Endothelial cell of umbilical vein (primary cell): Measurements from ENCODE around the gene MSH3.

Experiments
- EZH2 ChIP-seq: IDR thresholded peaks from 2 replicates; pipeline ENCODE4 v1.6.1; 2012; ENCODE audit warnings: borderline replicate concordance, low read depth, mild to moderate bottlenecking, moderate library complexity, low read length, inconsistent platforms; ENCODE audit not compliant: severe bottlenecking
- FOS ChIP-seq: IDR thresholded peaks from 2 replicates; pipeline ENCODE4 v1.6.1; 2011; ENCODE audit warnings: mild to moderate bottlenecking, low read length, moderate library complexity, borderline replicate concordance; ENCODE audit not compliant: insufficient read depth
- MYC ChIP-seq: IDR thresholded peaks from one replicate; pipeline ENCODE4 v1.6.1; 2011; ENCODE audit warnings: mild to moderate bottlenecking, low read depth, low read length
- POLR2A ChIP-seq: IDR thresholded peaks from 2 replicates; pipeline ENCODE4 v1.6.1; 2012; ENCODE audit warnings: low read depth, mild to moderate bottlenecking, control low read depth, low read length
- POLR2AphosphoS5 ChIP-seq: IDR thresholded peaks from 2 replicates; pipeline ENCODE4 v1.6.1; 2012; ENCODE audit warnings: low read depth, mild to moderate bottlenecking, control low read depth, low read length, moderate library complexity; ENCODE audit not compliant: insufficient read depth
- TF ChIP-seq, protein P1 (sequence below), 2 donors: IDR thresholded peaks; 1 replicate in 1 of 2; 2 replicates in 1 of 2; pipeline ENCODE4 v1.5.1; 2011; ENCODE audit warnings: low read length in 2 of 2, mild to moderate bottlenecking in 2 of 2, moderate library complexity in 2 of 2, control low read depth in 1 of 2, inconsistent platforms in 1 of 2, low read depth in 1 of 2; ENCODE audit not compliant: insufficient read depth in 1 of 2; ENCODE audit errors: extremely low read depth in 1 of 2
- TF ChIP-seq, protein P2 (sequence below): IDR thresholded peaks from 2 replicates; pipeline ENCODE4 v1.6.1; 2011; ENCODE audit not compliant: insufficient read depth, insufficient read length

DNA sequence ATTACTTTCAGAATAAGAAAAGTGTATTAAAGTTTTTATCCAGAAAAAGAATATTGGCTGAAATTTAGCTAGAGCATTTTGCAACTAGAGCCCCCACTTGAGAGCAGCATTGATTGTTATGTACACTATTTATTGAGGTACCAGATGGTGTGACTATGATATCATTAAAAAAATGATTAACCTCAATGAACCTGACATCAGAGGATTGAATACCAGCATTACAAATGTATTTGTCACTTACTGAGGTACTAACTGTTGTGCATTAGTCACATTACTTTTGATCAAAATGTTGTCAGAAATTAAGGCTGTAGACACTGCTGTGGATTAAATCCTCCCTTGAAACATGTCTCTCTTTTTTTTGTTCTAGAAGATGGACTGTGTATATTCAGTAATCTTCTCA is 128.2 kb downstream of the MSH3 start:
- TF ChIP-seq POLR2A, result no peak
- no peak for TF ChIP-seq POLR2AphosphoS5
- TF ChIP-seq, protein P1, sequence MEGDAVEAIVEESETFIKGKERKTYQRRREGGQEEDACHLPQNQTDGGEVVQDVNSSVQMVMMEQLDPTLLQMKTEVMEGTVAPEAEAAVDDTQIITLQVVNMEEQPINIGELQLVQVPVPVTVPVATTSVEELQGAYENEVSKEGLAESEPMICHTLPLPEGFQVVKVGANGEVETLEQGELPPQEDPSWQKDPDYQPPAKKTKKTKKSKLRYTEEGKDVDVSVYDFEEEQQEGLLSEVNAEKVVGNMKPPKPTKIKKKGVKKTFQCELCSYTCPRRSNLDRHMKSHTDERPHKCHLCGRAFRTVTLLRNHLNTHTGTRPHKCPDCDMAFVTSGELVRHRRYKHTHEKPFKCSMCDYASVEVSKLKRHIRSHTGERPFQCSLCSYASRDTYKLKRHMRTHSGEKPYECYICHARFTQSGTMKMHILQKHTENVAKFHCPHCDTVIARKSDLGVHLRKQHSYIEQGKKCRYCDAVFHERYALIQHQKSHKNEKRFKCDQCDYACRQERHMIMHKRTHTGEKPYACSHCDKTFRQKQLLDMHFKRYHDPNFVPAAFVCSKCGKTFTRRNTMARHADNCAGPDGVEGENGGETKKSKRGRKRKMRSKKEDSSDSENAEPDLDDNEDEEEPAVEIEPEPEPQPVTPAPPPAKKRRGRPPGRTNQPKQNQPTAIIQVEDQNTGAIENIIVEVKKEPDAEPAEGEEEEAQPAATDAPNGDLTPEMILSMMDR (IDR thresholded peaks at IDR 0.05; ENCODE audit: extremely low read depth in 1 of 2, insufficient read depth in 1 of 2, low read depth in 1 of 2, low read length in 2 of 2), result no peak
- no peak for TF ChIP-seq EZH2
- no peak for TF ChIP-seq MYC
- no peak for TF ChIP-seq FOS
- TF ChIP-seq, protein P2, sequence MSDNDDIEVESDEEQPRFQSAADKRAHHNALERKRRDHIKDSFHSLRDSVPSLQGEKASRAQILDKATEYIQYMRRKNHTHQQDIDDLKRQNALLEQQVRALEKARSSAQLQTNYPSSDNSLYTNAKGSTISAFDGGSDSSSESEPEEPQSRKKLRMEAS, result no peak
